HG03521 (cell line): ENCODE measurements around the gene TRIM71.
"Not testable (repeated sequence)": the region's sequence is repeated elsewhere in the genome, so short reads cannot be mapped to it uniquely, and the experiment has no call there.

Experiments
- ATAC-seq: cut with Tn5 transposase; IDR thresholded peaks from one replicate; pipeline ENCODE4 v1.9.1; 2021; ENCODE audit warnings: mild to moderate bottlenecking, moderate library complexity; ENCODE audit not compliant: unreplicated experiment

TRIM71 gene

DNA sequence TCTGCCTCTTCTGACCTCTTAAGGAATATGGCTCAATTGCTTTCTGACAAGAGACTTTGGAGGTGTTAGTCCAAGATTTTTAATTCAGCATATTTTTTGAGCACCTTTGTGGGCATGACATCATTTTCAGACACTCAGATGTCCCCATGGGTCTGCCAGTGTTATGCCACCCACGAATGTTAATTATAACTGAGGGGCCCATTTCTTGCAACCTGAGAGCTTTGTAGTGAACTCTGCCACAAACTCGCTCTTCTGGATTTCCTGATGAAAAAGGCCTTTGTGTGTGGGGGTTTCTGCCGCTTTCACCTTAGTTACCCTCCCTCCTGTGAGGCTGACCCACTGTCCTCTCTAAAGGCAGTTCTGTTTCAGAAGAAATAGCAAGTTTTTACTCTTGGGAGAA, 69.1 kb downstream of the TRIM71 start:
- ATAC-seq: no peak

DNA sequence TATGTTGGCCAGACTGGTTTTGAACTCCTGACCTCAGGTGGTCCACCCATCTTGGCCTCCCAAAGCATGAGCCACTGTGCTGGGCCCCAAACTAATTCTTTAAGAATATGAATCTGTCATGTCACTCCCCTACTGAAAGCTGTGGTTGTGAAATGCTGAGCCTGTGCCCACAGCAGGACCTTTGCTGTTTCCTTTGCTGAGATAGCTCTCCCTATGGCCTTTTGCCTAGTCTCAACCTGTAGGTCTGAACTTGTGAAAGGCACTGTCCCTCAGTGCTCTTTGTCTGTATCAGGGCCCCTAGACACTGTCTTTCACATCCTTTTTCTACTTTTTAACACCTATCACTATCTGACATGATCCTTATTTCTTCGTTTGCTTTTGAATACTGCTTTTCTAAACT, 70.9 kb downstream of the TRIM71 start:
- ATAC-seq: peak; percentile 95

DNA sequence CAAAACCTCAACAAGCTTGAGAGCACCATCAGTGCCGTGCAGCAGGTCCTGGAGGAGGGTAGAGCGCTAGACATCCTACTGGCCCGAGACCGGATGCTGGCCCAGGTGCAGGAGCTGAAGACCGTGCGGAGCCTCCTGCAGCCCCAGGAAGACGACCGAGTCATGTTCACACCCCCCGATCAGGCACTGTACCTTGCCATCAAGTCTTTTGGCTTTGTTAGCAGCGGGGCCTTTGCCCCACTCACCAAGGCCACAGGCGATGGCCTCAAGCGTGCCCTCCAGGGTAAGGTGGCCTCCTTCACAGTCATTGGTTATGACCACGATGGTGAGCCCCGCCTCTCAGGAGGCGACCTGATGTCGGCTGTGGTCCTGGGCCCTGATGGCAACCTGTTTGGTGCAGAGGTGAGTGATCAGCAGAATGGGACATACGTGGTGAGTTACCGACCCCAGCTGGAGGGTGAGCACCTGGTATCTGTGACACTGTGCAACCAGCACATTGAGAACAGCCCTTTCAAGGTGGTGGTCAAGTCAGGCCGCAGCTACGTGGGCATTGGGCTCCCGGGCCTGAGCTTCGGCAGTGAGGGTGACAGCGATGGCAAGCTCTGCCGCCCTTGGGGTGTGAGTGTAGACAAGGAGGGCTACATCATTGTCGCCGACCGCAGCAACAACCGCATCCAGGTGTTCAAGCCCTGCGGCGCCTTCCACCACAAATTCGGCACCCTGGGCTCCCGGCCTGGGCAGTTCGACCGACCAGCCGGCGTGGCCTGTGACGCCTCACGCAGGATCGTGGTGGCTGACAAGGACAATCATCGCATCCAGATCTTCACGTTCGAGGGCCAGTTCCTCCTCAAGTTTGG, 72.9 kb downstream of the TRIM71 start:
- no peak for ATAC-seq

DNA sequence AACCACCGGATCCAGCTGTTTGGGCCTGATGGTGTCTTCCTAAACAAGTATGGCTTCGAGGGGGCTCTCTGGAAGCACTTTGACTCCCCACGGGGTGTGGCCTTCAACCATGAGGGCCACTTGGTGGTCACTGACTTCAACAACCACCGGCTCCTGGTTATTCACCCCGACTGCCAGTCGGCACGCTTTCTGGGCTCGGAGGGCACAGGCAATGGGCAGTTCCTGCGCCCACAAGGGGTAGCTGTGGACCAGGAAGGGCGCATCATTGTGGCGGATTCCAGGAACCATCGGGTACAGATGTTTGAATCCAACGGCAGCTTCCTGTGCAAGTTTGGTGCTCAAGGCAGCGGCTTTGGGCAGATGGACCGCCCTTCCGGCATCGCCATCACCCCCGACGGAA, 73.6 kb downstream of the TRIM71 start:
- ATAC-seq: no peak

DNA sequence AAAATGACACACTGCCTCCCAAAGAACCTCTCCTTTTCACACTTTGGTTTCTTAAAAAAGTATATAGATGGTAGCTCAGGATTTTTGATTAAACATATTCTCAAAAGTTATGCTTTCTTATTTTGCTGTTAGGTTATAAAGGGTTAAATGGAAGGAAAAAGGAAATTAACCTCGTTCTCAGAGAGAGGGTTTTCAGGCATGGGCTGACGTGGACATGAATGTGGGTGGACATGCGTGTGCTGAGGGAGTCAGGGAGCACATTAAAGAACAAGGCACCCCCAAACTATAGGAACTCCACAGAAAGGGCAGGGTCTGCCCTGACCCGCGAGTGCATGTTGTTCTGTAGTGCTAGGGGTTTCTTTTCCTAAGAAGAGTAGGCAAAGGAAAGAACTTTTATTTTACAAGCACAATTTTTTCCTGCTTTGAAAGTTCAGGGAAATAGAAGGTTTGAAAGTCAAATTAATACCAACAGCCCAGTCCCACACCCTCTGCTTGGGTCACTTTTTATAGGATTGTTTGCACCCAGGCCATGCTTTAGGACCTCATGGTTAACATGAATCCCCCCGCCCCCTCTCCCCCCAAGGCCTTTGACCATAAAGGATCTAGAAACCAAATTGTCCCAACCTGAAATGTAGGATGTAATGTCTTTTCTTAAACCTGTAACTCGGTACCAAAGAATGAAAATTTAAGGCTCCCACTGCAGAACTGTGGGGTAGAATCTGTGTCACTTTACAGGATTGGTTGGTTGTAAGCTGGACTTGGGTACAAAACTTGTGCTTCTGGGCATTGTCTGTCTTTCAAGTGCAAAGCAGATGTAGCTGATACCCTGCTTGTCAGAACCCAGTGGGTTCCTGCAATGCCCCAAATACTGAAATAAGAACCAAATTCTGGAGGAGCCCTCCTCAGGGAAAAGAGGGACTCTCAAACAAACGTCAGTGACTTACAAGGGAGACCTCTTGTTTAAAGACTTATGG, 75.1 kb downstream of the TRIM71 start:
- ATAC-seq: no peak

DNA sequence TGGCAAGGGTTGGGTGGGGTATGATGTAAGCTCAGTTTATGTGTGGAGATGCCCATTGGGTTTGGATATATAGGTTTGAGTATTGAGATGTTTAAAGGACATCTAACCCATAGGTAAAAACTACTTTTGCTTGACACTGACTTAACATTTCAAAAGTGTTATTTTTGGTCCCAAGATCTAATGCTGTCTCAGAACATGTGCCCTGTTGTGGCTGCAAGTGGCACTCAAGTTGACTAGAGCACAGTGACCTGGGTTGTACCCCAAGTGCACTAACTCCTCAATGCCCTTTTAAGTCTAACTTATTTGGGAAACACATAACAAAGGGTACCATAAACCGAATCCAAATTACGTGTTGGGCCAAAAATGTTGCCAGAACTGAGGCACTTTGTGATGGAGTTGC, 77.2 kb downstream of the TRIM71 start:
- ATAC-seq: no peak

DNA sequence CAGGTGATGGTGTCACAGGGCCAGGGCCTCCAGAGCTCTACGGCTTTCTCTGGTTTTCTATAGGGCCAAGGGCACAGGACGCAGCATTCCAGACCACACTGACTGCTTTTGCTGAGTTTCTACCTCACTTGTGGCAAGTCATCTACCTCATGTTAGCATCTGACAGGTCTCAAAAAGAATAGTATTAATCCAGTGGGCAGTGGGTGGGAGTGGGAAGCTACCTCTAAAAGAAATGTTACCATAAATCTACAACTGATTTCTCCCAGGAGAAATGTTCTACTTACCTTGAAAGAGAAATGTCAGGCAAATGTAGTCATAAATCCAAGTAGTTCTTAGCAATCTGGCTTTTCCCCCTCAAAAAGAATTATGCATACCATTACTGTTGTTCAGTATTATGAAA, 77.9 kb downstream of the TRIM71 start:
- no peak for ATAC-seq

GRCh38 chr3:32896143-32896542, 78.3 kb downstream of the TRIM71 start:
- ATAC-seq: no peak

DNA sequence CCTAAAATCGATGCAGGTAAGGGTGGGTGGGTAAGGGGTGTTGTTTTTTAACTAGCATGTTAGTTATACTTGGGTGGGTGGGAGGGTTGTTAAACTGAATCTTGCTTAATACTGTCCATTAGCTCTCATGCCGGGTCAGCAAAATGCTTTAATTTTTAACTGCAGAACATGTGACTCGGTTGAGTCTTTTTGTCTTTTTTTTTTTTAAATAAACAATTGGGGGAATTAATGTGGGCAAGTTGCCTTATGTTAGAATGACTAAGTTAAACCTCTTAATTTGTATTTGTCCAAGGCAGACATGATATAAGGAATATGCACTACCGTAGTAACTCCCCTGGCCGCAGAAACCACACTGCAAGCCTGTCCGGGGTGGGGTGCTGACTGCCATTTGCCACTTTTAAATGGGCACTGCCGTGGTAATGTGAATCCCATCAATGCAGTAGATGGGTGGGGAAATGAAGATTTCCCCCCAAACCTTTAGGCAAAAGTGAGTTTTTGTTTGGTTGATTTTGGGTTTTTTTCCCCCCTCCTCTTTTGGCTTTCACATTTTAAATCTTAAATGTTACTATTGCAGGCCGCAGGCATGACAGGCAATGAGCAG, 79.3 kb downstream of the TRIM71 start:
- no peak for ATAC-seq

DNA sequence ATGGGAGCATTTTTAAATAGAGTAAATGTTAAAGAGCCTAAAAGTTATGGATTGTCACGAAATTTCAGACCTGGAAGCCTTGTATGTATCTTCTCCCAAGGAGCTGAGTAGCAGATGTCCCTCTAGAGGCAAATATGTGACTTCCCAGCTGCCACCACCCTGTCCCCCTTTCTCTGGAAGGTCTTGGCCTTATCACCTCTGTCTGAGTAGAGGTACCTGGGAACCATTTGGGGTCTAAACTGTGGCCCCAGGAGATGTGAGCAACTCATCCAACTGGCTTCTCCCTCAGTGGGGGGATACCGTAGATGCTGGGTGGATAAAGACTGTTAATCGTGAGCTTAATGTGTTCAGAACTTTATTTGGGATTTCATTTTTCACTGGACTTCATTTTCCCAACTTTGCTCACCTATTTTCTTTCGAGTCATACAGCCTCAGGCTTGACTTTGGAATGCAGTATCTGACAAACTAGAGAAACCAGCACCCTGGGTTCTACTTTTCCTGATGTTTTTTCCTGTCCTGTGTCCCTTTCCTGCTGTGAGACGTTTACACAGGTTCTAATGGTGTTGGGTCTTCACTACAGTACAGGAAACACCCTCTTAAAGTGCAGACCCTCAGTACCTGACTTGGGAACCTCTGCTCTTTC, 80.3 kb downstream of the TRIM71 start:
- no peak for ATAC-seq

GRCh38 chr3:32899265-32899664, 81.5 kb downstream of the TRIM71 start:
- ATAC-seq: no peak

- ATAC-seq: no peak
These were observed 83.5 kb downstream of the TRIM71 start for GRCh38 chr3:32901005-32901932.

DNA sequence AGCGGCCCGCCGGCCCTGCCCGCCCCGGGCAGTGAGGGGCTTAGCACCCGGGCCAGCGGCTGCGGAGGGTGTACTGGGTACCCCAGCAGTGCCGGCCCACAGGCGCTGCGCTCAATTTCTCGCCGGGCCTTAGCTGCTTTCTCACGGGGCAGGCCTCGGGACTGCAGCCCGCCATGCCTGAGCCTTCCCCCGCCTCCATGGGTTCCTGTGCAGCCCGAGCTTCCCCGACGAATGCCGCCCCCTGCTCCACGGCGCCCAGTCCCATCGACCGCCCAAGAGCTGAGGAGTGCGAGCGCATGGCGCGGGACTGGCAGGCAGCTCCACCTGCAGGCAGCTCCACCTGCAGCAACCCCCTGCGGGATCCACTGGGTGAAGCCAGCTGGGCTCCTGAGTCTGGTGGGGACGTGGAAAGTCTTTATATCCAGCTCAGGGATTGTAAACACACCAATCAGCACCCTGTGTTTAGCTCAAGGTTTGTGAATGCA, 85.1 kb downstream of the TRIM71 start:
- not testable (repeated sequence) for ATAC-seq

DNA sequence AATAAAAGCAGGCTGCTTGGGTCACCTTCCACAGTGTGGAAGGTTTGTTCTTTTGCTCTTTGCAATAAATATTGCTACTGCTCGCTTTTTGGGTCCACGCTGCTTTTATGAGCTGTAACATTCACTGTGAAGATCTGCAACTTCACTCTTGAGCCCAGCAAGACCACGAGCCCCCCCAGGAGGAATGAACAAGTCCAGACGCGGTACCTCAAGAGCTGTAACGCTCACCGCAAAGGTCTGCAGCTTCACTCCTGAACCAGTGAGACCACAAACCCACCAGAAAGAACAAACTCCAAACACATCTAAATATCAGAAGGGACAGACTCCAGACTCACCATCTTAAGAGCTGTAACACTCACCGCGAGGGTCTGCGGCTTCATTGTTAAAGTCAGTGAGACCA, 86.2 kb downstream of the TRIM71 start:
- ATAC-seq: no peak

DNA sequence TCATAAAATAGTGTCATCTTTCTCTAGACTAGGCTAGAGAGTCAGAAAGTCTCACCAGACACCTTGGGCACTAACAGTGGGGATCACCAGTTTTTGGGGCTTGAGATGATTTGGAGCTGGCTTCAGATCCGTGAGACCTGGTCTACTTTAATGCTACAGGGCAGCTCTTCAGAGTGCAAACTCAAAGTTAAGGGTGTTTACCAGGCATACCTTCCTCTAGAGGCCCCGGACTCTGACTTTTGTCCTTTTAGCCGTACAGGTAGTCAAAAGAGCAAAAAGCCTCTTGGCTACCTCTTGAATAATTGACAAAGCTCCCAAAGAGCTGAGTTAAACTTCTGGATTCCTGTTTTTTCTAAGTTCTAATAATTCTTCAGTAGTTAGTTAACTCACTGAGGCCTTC, 92.2 kb downstream of the TRIM71 start:
- no peak for ATAC-seq

GRCh38 chr3:32910954-32911353, 93.2 kb downstream of the TRIM71 start:
- no peak for ATAC-seq

GRCh38 chr3:32912046-32912445, 94.2 kb downstream of the TRIM71 start:
- no peak for ATAC-seq

- no peak for ATAC-seq
These were observed 96.1 kb downstream of the TRIM71 start for GRCh38 chr3:32913790-32914446.

GRCh38 chr3:32919920-32920319, 102.1 kb downstream of the TRIM71 start:
- no peak for ATAC-seq
